Fibroblast of skin of back (primary cell): ENCODE results near the gene RRAGC. TPM values are rescaled to one million over a fixed set of nuclear protein-coding genes. Genes with fewer than 3 reads are reported as not detected.

Experiments
- DNase-seq: peaks from one replicate; pipeline ENCODE4 v3.0.0-alpha.2; 2013
- polyA plus RNA-seq, 2 experiments: library from polyadenylated mRNA; unstranded; fragments of 120-200 nt; gene quantifications; one replicate each; pipeline ENCODE4 v1.2.1, GENCODE V29; 2013; ENCODE audit not compliant: insufficient read length in 2 of 2

RRAGC gene
- polyA plus RNA-seq (2013, experiment 1 of 2; ENCODE audit: insufficient read length) = 23.0 TPM
- 30.0 TPM for polyA plus RNA-seq (2013, experiment 2 of 2; ENCODE audit: insufficient read length)

DNA sequence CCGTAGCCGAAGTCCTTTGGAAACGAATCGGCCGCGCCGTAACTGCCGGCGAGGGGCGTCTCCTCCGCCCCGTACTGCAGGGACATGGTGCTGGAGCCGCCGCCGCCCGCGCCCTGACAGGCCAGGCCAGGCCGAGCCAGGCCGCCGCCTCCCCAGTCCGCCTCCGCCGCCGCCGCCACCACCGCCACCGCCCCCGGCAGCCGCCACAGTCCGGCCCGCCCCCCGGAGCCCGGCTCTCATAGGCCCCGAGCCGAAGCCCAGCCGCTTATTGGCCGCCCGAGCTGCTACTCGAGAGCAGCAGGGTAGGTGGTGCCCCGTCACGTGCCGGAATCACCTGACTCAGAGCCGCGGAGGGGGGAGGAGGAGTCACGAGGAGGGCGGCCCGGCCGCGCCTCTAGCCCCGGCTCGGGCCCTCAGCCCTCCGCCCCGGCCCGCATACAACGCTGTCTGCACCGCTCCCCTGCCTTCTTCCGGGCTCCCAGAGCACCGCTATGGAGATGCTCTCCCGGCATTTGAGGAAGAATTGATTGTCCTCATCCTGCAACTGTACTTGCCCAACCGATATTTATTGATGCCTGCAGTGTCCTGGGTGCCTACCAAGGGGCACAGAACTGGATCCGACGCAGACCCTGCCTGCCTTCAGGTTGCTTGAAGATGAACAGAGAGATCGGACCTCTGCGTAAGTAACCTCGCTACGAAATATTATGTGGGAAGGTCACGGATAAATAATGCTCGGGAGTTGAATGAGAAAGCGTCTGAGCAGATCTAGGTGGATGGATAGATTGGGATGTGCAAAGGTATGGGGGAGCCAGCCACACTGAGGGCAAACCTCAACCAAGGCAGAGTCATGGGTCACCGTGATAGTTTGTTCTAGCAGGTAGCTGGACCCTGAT lies at the start of gene RRAGC:
RRAGC (minus strand) TSS at position 212 of the 893 bp plus-strand sequence; CDS start at position 86, 126 bp downstream.
- peak; percentile 99 for DNase-seq

GRCh38 chr1:38908821-38909220 lies 49.2 kb upstream of the RRAGC start:
- no peak for DNase-seq

DNA sequence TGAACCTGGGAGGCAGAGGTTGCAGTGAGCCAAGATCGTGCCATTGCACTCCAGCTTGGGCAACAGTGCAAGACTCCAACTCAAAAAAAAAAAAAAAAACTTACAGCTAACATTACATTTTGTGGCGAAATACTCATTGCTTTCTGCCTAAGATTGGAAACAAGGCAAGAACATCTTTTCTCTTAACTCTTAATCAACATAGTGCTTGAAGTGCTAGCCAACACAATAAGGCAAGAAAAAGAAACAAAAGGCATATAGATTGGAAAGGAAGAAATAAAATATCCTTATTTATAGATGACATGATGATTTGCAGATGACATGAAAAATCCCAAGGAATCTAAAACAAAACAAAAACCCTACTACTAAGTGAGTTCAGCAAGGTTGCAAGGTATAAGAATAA lies 46.4 kb upstream of the RRAGC start:
- no peak for DNase-seq

- no peak for DNase-seq
These were observed 40.0 kb upstream of the RRAGC start for GRCh38 chr1:38899560-38899959.

- DNase-seq = peak; percentile 23
These were observed 39.2 kb upstream of the RRAGC start for GRCh38 chr1:38898653-38899230.

DNA sequence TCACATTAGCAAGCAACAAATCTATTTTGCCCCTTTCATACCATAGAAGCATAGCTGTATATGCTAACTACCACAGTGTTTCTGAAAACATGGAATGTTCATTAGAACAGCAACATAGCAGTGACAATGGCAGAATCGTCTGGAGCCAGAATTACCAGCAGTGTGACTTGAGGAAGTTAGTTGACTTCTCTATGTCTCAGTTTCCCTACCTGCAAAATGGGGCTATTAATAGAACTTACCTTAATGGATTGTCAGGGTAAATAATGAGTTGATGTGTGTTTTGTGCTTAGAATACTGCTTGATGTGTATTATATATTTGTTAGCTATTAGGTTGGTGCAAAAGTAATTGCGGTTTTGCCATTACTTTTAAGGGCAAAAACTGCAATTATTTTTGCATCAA lies 36.6 kb upstream of the RRAGC start:
- DNase-seq = no peak

GRCh38 chr1:38892976-38893375 lies 33.4 kb upstream of the RRAGC start:
- DNase-seq = no peak

- DNase-seq = no peak
These were observed 32.2 kb upstream of the RRAGC start for GRCh38 chr1:38891753-38892152.

DNA sequence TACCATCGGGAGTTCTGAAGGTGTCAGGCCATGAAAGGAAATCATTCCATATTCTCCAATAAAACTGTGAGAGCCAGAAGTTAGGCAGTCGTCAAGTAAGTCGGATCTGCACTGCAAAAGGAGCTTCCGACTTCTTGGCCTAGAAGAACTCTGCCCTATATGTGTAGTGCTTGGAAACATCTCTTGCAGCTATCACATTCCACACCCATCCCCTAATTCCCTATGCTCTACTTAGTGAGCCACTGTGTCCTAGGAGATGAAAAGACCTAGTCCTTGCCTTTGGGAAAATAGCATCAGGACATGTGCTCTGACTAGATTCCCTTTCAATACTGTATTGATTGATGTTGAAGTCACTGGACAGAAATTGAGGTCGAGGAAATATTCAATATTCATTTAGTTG lies 30.0 kb upstream of the RRAGC start:
- no peak for DNase-seq

DNA sequence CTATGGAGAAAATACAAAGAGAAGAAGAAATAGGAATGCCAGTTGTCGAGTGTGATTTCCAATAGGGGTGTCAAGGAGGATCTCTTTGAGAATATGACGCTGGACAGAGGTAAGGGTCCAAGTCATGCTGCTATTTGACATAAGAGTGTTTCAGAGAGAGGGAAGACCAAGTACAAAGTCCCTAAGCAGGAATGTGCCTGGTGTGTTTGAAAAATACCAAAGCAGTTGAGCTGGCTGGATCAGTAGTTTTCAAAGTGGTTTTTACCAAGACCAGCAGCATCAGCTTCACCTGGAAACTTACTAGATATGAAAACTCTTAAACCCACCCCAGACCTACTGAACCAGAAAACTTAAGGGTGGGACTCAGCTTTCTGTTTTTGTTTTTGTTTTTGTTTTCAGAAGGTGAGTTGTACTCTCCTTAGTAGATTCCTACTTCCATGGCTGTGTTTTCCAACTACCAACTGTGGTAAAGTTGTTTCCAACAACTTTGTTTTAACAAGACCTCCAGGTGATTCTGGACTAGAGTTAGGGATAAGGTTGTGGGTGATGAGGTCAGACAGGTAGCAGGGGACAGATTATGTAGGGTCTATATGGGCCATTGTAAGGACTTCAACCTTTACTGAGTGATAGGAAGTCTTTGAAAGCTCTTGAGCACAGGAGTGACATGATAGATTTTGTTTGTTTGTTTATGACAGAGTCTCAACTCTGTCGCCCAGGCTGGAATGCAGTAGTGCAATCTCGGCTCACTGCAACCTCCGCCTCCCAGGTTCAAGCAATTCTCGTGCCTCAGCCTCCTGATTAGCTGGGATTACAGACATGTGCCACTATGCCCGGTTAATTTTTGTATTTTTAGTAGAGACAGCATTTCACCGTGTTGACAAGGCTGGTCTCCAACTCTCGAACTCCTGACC lies 29.1 kb upstream of the RRAGC start:
- no peak for DNase-seq

- no peak for DNase-seq
These were observed 25.5 kb upstream of the RRAGC start for GRCh38 chr1:38885092-38885491.

DNA sequence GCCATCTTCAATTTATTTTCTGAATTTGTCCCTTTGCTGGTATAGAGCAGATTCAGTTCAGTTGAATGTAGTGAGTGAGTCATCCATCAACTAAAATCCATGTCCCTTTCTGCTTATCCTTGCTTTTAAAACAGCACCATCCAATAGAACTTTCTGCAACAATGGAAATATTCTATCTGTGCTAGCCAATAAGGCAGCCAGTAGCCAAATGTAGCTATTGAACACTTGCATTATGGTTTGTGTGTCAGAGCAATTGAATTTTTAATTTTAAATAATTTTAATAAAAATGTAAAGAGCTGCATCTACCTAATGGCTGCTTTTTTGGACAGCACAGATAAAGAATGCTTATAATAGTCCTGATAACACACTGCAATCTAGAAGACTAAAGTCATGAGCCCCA lies 21.9 kb upstream of the RRAGC start, which contains the start of gene GJA9:
GJA9 (minus strand) TSS at position 101 of the 400 bp plus-strand sequence. CDS start 5,489 bp downstream, outside the sequence.
- DNase-seq = no peak

- peak; percentile 4 for DNase-seq
These were observed 16.2 kb upstream of the RRAGC start for GRCh38 chr1:38875811-38876210.

DNA sequence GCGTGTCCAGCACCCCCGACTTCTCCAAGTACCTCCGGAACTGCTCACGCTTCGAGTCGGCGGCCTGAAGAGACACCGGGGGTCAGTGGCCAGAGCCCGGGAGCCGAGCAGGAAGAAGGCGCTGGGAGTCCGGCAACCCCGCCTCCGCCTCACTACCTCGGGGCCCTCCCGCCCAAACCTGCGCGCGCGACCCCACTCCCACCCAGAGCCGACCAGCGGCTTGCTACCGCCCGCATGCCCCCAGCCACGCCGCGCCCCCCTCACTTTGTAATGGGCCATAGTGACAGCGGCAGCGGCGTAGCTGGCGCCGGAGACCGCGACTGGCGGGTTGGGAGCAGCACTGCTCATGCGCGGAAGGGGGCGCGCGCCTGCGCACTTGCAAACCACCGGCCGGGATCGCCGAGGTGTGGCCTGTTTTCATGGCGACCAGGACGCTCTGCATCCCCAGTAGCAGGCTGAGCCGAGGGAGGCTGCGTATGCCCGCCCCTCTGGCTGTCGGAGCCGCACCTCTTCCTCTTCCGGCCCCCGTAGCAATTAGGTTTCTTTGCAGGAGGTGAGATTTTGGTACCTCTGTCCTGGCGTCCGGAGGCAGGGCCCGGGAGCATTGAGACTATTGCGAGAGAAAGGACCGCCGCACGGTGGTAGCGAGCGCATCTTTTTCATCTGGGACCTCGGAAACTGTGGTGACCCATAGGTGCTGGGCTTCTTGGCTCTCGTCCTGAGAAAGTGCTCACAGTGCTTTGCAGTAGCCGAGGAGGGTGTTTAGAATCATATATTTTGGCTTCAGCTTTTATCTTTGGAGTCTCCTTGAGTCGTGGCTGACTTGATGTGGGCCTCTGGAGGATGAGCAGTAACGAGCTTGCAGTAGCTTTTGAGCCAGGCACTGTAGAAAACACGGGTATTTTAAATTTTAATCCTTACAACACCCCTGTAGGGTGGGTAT lies 13.7 kb upstream of the RRAGC start, which contains the start of gene MYCBP:
MYCBP (minus strand) TSS at position 322 of the 943 bp plus-strand sequence; CDS start at position 279, 43 bp downstream.
- peak; percentile 93 for DNase-seq

GRCh38 chr1:38872401-38873026 lies 12.9 kb upstream of the RRAGC start:
- DNase-seq = peak; percentile 23

GRCh38 chr1:38870996-38871395 lies 11.4 kb upstream of the RRAGC start:
- DNase-seq = no peak

- no peak for DNase-seq
These were observed 7.6 kb upstream of the RRAGC start for GRCh38 chr1:38867208-38867607.

- DNase-seq = no peak
These were observed 5.6 kb upstream of the RRAGC start for GRCh38 chr1:38865112-38865715.

GRCh38 chr1:38860454-38860795 lies 853 bp upstream of the RRAGC start:
- peak; percentile 2 for DNase-seq

- peak; percentile 60 for DNase-seq
These were observed 575 bp downstream of the RRAGC start for GRCh38 chr1:38858833-38859560.
